ENCODE measurements around the gene RASSF9.

The RASSF9 gene

DNA sequence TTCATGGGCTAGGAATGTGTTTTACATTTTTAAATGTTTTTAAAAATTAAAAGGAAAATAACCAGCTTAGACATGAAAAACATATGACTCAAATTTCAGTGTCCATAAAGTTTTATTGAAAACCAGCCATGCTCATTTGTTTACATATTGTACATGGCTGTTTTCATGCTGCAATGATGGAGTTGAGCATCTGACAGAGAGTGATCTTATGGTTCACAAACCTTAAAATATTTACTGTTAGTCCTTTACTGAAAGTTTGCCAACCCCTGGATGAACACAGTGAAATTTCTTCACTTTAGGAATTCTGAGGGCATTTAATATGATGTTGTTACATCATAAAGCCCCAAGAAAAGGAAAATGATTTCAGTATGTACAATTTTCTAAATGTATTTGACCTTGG, 16.1 kb downstream of the RASSF9 start:
- no peak for DNase-seq

DNA sequence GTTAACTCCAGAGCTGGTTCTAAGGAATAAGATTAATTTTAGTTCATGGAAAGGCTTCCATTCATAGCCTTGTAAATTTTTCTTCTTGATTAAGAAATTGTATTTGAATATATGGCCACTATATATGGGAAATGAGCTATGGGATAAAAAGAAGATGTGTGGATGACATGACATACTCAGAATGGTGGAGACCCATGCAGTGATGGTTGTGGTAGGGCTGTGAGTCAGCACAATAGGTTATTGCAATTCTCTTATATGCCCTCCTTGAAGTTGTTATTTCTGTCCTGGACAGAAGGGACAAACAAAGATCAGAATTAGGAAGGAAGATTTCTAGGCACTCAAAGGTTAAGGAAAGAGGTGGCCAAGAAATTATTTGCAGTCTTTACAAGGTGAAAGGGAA, 21.5 kb downstream of the RASSF9 start:
- DNase-seq, result no peak

DNA sequence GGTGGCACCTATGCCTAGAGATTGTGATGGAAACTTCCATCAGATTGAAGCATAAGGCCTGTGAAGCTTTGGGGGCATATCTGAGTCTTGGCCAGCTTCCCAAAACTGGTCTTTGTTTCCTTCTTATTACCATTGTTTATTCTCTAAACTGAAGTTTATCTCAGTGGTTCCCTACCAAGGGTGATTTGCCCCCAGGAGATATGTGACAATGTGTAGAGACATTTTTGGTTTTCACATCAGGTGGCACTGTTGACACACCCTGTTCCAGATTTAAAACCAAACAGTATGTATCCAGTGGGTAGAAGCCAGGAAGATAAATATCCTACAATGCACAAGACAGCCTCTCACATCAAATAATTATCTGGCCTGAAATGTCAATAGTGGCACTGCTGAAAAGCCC, 22.1 kb downstream of the RASSF9 start:
- DNase-seq, result no peak

DNA sequence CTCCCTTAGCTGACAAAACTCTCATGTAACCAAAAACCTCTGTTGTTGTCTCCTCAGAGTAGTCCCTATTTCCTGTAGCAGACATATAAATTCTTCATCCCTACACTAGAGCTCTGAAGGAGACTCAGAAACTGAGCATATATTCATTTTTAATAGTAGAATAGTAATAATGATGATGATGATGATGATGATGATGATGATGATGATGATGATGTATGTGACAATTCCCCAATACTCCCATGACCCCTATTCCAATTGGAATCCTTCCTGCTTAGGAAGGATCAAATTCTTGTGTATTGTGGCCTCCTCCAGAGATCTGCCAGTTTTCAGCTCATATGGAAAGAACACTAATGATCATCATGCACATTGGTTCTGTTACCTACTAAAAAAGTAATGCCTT, 26.7 kb downstream of the RASSF9 start:
- no peak for DNase-seq

DNA sequence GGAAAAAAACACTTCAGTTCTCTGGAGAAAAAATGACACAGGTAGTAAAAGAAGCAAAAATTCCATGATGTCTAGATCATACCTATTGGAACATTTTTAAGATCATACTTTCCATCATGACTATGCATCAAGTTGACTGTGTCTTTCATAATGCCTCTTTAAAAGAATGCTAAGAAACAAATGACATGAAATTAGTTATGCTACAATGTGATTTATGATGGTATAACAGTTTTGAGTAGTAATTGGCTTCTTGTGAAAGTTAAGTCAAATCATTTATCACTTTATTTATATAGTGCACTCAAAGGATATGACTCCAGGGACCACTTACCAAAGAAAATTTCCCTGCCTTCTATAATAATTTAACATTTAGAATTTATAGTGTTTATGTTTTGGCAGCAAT, 28.5 kb downstream of the RASSF9 start:
- DNase-seq, result no peak

DNA sequence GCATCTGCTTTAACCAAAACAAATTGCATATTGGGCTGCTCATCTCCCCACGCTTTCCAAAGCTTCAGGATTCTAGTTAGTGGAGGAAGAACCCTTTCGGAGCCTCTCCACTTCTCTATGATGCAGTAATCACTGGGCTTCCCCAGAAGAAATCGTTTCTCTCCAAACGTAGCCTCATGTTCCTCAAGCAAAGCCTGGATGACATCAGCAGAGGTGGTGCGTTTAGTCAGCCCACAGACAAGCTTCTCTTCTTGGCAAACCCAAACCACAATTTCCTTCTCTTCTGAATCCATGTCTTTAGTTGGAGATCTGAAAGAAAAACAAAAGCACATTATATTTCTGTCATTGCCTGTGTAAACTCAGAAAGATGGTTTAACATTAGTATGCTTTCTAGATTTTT, 30.6 kb downstream of the RASSF9 start:
- no peak for DNase-seq

DNA sequence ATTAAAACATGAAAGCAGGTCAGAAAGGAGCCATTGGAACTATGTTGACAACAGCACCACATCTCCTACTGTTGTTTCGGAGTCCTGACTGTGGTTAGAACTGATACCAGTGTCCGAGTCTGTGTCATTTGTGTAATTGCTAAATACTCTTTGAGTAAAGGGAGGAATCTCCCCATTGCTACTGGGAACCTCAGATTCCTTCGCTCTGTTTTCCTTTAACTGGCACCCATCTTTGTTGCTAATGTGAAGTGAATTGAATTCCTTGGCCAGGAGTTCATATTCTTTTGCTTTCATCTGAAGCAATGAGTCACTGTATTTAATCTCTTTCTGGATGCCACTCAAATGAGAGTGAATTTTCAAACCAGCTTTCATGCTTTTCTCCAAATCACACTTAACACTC, 31.5 kb downstream of the RASSF9 start:
- DNase-seq, result no peak

DNA sequence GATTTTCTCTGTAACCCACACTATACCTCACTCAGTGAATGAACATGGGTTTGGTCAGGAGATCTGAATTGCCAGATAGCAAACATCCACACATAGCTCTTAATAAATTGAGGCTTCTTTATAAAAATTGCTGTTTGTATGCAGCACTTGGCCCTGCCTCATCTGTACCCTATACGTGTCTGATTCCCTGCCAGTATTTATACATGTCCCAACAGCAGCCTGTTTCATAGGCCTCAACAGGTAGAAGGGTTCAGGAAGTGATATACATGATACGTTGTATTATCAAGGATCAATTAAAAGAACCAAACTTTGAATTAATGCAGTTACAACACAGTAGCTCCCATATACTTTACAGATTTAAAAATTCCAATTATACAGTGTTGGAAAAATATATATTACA, 32.3 kb downstream of the RASSF9 start:
- no peak for DNase-seq

DNA sequence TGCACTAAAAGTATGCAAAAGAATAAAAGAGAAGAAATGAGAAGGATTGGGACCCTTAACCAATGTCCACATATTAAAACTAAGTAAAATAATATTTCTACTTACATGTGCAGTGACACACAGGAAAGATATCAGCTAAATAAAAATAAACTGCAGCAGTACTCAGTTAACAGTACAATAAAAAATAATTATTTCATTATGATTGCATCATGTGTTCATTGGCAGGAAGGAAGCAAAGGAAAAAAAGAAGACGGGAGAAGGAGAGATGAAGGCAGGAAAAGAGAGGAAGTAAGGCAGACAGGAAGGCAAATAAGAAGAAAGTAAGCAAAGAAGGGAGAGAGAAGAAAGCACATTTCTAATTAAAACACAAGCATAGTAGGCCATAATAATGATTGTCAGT, 33.0 kb downstream of the RASSF9 start:
- DNase-seq, result no peak

DNA sequence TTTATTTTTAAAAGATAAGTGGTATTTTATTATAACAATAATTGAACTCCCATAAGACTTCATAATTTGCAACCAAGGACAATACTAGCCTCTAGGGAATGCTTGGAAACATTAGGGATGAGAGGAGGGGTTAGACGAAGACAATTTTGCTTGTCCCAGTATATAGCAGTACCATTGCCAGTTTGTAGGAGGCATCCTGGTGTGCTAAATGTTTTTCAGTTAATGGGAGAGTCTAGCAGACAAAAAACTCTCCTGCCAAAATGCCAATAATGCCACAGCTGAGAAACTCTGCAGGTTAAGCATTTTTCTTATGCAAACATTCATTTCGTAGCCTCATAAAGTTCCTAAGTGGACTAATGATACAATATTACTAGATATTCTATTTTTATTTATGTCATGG, 38.1 kb downstream of the RASSF9 start:
- DNase-seq, result no peak

DNA sequence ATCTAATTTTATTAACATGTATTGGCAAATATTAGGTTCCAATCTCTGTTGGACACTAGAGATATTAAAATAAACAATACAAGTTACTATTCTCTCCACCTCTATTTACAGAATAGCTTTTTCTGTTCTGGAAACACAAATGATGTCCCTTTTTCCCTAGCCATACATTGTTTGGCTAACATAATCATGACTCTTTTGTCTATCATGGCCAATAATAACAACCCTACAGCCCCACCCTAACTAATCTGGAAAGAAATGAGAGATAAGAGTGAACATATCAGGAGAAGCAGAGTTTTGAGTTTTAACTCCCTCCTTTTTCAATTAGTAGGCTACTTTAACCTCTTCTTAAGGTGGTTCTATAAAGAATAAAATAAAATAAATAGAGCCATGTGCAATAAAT, 40.2 kb downstream of the RASSF9 start:
- DNase-seq, result no peak

DNA sequence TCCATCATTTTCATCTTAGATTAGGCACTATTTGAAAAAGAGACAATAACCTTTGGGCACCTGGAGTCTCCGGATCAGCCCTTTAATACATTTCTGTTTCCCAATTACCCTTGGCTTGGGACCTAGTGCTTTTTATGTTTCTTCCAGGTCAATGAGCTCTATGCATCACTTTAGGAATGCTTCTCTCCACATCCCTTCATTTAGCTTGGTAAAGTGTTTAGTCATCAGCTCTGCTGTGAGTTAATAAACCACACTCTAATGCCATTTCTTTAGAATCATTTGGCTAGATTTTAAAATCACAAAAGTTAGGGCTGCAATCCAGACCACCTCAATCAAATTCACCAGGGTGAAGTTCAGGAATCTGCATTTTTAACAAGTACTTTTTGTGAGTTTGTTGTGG, 41.7 kb downstream of the RASSF9 start:
- no peak for DNase-seq

DNA sequence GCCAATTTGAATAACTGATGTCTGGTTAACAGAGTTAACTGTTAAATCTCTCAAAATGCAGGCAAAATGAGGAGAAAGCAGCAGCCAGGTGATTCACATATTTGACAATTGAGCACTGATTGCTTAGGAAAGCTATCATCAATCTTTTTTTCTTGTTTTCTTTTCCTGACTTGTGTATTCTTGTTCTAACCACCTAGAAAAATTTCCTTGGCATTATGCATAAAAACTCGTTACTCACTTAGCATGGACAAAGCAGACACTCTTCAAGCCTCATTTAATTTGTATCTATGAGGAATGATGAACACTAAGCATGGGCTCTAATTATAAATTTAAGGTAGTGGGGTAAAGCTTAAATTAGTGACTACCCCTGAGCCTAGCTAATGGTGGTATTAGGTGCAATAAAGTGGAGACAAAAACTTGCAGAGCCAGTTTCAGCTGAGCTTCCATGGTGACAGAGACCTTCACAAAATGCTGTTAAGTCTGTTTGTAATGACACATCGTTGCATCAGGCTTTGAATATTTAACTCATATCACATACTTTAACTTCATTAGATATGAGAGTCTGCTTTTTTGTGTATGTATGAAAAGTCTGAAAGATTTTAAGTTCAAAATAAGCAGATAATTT, 52.0 kb downstream of the RASSF9 start:
- DNase-seq, result no peak

DNA sequence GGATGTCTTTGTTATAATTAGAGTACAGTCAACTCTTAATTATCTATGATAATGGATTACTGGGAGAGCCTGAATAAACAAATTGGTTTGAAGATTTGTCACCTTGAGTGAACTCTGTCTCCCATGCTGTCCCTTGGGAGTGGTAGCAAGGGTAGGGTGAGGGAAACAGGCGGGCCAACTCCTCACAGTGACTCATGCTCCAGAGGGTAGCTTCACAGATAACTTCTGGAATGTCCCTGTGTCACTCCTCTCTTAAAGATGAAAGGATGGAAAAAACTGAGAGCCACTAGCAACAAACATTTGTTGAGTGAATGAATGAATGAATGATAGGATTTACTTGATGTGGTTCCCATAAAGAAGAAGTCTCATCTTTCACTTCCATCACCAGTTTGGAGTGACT, 53.5 kb downstream of the RASSF9 start:
- DNase-seq, result no peak

DNA sequence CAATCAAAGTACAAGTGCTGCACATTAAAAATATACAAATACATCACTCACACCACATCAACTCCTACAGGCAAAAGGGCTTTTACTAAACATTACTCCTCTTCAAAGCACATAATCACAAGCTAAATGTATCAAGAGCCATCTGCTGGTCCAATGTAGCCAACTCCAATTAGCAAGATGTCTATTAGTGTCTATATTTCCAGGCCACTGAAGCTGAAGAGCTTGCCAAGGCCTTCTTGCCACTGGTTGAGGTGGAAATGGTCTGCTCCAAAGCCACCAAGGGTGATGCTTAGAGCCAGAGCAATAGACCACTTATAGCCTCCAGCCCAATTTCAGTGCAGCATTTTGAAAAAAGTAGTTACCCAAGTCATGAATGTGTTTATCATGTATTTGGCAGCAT, 54.4 kb downstream of the RASSF9 start:
- DNase-seq, result no peak

DNA sequence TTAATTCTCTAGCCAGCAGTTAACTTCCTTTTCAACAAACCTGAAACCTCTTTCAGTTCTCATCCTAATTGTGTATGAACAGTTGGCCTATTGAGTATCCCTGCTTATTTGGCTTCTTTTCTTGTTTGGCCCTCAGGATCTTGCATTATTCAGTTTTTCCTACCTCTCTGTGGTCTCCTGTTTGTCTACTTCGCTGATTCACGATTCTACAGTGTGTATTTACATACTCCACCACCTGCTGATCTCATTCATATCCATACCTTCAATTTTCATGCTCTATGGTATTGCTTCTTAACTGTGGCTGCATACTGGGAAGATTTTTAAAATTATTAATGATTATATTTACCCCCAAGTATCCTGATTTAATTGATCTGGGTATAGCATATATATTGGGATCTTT, 56.4 kb downstream of the RASSF9 start:
- no peak for DNase-seq

DNA sequence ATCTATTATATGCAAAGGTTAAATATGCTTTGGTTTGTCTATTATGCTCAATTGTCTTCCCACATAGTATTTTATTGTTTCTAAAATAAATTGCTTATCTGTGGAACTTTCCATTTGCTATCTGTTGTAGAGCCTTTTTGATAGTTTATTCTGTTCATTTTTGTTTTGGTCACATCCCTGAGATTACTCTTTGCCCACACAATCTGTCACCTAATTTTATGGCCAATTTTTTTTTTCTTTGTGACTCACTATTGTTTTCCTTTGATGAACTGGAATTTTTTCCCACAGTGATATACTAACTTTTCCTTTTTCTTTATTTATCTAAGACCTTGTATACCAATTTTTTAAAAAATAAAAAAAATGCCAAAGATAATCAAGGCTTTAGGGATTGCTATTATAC, 61.1 kb downstream of the RASSF9 start:
- no peak for DNase-seq

DNA sequence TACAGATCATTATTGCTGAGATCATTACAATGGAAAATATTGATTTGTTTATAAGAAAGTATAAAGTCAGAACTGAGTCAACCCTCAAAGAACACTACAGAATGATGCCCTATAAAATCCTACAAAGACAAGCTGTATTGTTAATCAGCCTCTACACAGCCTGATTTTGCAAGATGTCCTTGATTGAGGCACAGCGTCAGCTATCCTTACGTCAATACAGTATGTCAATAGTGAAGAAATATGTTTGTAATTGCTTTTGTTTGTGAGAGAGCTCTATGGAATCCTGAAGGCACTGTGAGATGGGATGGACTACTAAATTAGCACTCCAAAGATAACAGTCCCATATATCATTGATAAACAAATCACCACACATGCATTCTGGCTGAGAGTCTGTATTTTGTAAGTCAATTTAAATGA, 70.7 kb downstream of the RASSF9 start:
- DNase-seq, result no peak

DNA sequence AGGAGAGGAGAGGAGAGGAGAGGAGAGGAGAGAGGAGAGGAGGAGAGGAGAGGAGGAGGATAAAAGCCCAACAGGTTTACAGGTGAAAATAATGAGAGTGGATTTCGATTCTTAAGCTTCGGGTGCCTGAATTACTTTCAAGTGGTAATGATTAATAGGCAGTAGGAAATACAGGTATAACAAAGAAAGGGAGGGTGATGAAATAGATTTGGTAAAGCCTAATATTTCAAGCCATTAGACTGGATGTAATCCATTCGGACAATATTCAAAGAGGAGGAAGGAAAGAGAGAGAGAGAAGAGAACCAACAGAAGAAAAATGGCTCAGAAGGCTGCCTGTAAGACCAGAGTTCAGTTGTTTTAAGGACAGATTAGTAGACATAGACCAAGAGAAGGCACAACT, 76.6 kb downstream of the RASSF9 start:
- DNase-seq, result no peak

DNA sequence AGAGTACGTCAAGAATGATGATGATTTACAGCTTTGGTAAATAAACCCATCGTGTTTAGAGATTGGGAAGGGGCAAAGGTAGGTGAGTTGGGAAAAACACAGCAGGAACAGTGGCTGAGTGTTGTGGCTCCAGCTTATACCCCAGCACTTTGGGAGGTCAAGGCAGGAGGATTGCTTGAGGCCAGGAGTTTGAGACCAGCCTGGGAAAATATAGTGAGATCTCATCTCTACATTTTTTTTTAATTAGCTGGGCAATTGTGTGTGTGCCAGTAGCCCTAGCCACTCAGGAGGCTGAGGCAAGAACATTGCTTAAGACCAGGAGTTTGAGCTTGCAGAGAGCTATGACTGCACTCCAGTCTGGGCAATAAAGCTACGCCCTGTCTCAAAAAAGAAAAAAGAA, 77.1 kb downstream of the RASSF9 start:
- no peak for DNase-seq

DNA sequence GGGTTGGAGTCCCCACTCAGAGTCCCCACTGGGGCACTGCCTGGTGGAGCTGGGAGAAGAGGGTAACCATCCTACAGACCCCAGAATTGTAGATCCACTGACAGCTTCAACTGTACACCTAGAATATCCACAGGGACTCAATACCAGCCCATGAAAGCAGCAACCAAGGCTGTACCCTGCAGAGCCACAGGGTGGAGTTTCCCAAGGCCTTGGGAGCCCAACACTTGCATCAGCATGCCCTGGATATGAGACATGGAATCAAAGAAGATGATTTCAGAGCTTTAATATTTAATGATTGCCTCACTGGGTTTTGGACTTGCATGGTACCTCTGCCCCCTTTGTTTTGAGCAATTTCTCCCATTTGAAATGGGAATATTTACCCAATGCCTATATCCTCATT, 80.4 kb downstream of the RASSF9 start:
- no peak for DNase-seq

All from CD4-positive, alpha-beta T cell treated with Interleukin-15 for 1 hour (primary cell).